Brain microvascular endothelial cell (primary cell): ENCODE measurements around the gene ETNK1.
A peak's percentile ranks its signal among the peaks of the same experiment; 100 is the strongest.
"Not testable (repeated sequence)": the region's sequence is repeated elsewhere in the genome, so short reads cannot be mapped to it uniquely, and the experiment has no call there.

Experiments
- DNase-seq: peaks from one replicate; pipeline ENCODE4 v3.0.0-alpha.2; 2020
- H3K27ac ChIP-seq: fragments of 250-450 bp; sonication (Bioruptor Pico); 2 replicates; pipeline ENCODE4 v1.5.1; 2020; ENCODE audit warnings: mild to moderate bottlenecking, moderate library complexity
- H3K27me3 ChIP-seq: fragments of 250-450 bp; sonication (Bioruptor Pico); replicated peaks from 2 replicates; pipeline ENCODE4 v1.5.1; 2020; ENCODE audit warnings: mild to moderate bottlenecking
- H3K36me3 ChIP-seq: fragments of 250-450 bp; sonication (Bioruptor Pico); replicated peaks from 2 replicates; pipeline ENCODE4 v1.5.1; 2020; ENCODE audit warnings: mild to moderate bottlenecking
- H3K4me3 ChIP-seq: 2 replicates; pipeline ENCODE4 v1.5.1; 2011; ENCODE audit warnings: low read depth, mild to moderate bottlenecking, control low read depth, low read length, moderate library complexity
- CTCF ChIP-seq: IDR thresholded peaks from 2 replicates; pipeline ENCODE4 v1.5.1; 2011; ENCODE audit warnings: low read depth, mild to moderate bottlenecking, moderate library complexity, low read length, control low read depth, inconsistent platforms; ENCODE audit errors: missing control alignments
- in situ Hi-C: cut with HindIII; loops from 2 replicates; pipeline ENCODE4 v1.10.0; 2017; ENCODE audit warnings: low sequenced_read_pairs, low pct_ligation_motif_present

ETNK1 gene

GRCh38 chr12:22691319-22691718 is 66.3 kb downstream of the ETNK1 start:
- H3K36me3 ChIP-seq = peaks cover 3% of the 10 kb centered on the region
- DNase-seq = no peak
- H3K27ac ChIP-seq = no peak overlapping the region
- no peaks in the 10 kb centered on the region for H3K27me3 ChIP-seq
- H3K4me3 ChIP-seq = no peak overlapping the region
- in situ Hi-C loops = no loop called here
- no peak for TF ChIP-seq CTCF

GRCh38 chr12:22692467-22692866 is 67.5 kb downstream of the ETNK1 start:
- H3K4me3 ChIP-seq, DNase-seq, in situ Hi-C loops, H3K27ac ChIP-seq, H3K36me3 ChIP-seq, H3K27me3 ChIP-seq: not testable (repeated sequence)

GRCh38 chr12:22692964-22693555 is 68.1 kb downstream of the ETNK1 start:
- no peak for TF ChIP-seq CTCF
- Histone ChIP-seq H3K36me3 (peaks cover 3% of the 10 kb centered on the region), H3K27ac (no peak overlapping the region), H3K4me3 (no peak overlapping the region), H3K27me3 (no peaks in the 10 kb centered on the region)
- in situ Hi-C loops = no loop called here
- no peak for DNase-seq

GRCh38 chr12:22698576-22698975 is 73.6 kb downstream of the ETNK1 start:
- Histone ChIP-seq H3K4me3 (no peak overlapping the region), H3K27me3 (no peaks in the 10 kb centered on the region), H3K36me3 (no peaks in the 10 kb centered on the region), H3K27ac (no peak overlapping the region)
- no peak for TF ChIP-seq CTCF
- DNase-seq = no peak
- in situ Hi-C loops = no loop called here

- DNase-seq, H3K27ac ChIP-seq, H3K27me3 ChIP-seq, H3K36me3 ChIP-seq, H3K4me3 ChIP-seq, in situ Hi-C loops: not testable (repeated sequence)
Measured at GRCh38 chr12:22699705-22700104, 74.7 kb downstream of the ETNK1 start.

- Histone ChIP-seq H3K27me3 (no peaks in the 10 kb centered on the region), H3K36me3 (no peaks in the 10 kb centered on the region), H3K27ac (no peak overlapping the region), H3K4me3 (no peak overlapping the region)
- TF ChIP-seq CTCF = no peak
- in situ Hi-C loops = no loop called here
- DNase-seq = peak; percentile 87
Measured at GRCh38 chr12:22700106-22700505, 75.1 kb downstream of the ETNK1 start.

GRCh38 chr12:22701216-22701809 is 76.3 kb downstream of the ETNK1 start:
- H3K27me3 ChIP-seq, DNase-seq, in situ Hi-C loops, H3K4me3 ChIP-seq, H3K36me3 ChIP-seq, H3K27ac ChIP-seq: not testable (repeated sequence)
